Cardiac atrium fibroblast (primary cell): ENCODE results near the gene GPANK1. TPM values are rescaled to one million over a fixed set of nuclear protein-coding genes. Genes with fewer than 3 reads are reported as not detected.

Experiments
- total RNA-seq: library from RNA; depleted of rRNA; stranded (reverse); fragments of >200 nt; gene quantifications from 2 replicates; pipeline ENCODE4 v1.2.3, GENCODE V29; 2015

GPANK1 gene
- total RNA-seq, result 23.2 and 28.5 TPM in 2 replicates

DNA sequence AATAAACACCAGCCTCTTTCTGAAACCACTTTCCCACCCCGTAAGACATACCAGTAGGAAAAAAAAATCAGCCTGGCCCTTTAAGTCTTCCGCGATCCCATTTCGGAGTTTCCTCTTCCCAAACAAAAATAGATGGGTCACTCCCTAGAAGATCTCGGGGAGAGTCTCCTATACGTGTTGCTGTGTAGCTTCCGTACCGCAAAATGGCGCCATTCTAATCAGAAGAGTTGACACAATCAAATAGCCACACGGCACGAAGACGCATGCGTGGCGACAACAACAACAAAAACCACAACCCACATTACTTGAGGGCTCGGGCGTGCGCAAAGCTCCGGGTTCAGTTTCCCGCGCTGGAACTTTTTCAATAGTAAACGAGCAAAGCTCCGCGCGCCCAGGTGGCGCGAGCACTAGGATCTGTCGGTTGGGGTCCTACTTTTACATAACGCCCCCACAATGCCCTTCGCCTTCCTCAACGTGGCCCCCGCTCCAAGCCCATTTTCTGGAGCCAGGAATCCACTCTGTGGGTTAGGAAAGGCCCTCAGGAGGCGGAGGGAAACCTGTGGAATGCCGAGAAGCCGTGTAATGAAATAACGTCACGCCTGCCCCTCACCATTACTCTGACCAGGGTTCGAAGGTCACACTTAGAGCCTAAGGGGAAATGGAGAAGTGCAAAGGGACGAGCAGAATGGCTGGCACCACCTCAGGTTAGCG is at the start of gene GPANK1:
Gene GPANK1, minus strand, starts transcription at position 208 of the 711 bp plus-strand sequence. CDS start 519 bp downstream, outside the sequence.

DNA sequence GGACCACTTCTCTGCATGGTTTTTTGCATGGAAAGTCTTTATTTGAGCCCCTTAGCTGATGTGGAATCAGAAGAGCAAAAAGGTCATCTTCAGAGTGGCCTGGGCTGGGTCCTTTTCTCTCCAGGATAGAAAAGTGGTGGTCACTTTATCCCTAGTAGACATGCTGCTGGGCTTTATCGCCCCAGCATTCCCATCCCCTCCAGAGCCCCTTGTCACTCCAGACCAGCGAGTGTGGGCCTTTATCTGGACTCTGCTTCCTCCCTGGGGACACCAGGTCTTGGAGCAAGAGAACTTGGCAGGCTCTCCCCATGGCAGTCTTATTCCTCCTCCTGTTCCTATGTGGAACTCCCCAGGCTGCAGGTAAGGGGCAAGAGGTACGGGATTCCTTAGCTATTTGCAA is 41.8 kb upstream of the GPANK1 start, which contains the start of gene LY6G6F:
Gene LY6G6F, plus strand, starts transcription at position 268 of the 400 bp plus-strand sequence. Its CDS starts 41 bp downstream, at position 309.

DNA sequence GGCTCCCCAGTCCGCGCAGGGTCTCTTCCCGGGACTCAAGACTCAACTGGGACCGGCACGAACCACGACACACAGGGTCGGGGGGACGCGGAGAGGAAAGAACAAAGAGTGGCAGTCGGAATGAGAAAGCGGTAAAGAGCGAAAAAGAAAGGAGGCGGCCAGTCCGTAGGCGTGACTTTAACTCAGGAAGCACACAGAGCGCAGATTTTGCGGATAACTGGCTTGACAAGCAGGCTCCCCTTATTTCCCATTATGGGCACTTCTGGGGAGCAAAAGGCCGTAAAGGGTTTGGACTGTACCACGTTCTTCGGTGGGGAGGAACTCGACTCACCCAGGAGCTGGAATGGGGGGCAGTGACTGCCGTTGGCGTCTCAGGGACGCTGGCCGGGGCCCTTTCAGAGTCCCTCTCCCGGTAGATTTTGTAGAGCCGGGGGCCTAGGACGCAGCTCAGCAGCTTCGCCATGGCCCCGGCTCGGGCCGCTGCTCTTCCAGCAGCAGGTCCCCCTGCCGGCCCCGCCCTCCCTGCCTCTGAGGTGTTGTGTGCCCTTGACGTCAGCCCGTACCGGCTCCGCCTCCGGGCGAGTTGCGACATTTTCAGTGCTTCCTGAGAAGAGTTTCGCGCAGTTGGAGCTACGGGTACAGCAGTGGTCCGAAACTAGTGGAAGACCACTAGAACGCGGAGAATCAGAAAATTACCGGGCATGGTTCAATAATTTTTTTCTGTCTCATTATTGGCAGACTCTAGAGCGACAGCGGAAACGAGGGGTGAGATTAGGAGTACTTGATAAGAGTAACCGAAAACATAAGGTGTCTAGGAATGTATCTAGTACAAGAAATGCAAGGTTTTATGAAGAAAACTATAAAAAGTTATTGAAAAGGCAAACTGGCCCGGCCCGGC is 38.3 kb upstream of the GPANK1 start, which contains the start of gene ABHD16A:
Gene ABHD16A, minus strand, starts transcription at position 506 of the 898 bp plus-strand sequence. Its CDS starts 43 bp downstream, at position 463.

DNA sequence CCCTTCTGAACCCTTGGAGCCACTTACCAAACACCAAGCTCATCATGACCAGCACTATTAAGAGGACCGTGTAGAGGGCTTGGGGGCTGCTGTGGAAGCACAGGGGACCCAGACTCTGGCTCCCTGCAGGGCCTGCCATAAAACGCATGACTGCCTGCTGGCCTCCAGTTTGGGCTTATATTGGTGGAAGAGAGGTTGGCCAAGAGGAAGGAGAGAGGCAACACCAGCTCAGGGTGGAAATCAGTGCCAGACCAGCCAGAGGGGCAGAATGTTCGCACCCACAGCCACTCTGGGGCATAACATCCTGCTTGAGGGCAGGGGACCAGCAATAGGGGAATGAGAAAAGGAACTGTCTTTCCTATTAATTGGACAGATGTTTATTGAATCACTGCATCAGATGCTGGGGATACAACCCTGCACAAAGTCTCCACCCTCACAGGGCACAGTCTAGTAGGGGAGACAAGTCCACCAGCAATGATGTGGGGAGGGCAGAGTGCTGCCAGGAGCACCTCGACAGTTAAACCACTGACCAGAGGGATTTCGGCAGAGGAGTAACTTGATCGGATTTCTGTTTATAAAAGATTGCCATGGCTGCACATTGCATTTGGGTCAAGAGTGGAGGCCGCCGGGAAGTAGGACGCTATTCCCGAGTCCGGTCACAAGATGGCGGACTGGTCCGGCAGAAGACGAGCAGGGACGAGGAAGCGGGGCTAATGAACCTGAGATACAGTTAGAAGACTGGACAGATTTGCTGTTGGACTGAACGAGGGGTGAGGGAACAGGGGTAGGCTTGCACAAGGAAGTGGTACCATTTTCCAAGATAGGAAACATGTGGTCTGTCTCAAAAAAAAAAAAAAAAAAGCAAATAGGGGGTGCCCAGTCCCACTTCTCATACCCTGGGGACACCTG is 15.7 kb upstream of the GPANK1 start, which contains the start of gene LY6G5C:
Gene LY6G5C, minus strand, starts transcription at position 842 of the 909 bp plus-strand sequence. Its CDS starts 694 bp downstream, at position 148.

DNA sequence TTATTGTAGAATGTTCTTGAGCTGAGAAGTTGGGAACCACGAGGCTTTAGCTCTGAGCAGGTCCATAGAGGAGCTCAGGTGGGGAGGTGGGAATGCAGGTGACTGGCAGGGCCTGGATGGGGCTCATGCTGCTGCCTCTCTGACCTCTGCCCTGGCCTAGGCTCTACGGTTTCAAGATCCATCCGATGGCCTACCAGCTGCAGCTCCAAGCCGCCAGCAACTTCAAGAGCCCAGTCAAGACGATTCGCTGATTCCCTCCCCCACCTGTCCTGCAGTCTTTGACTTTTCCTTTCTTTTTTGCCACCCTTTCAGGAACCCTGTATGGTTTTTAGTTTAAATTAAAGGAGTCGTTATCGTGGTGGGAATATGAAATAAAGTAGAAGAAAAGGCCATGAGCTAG is 4.9 kb upstream of the GPANK1 start, which contains the start of gene LY6G5B:
Gene LY6G5B, plus strand, starts transcription at position 301 of the 400 bp plus-strand sequence. CDS start 975 bp downstream, outside the sequence.

DNA sequence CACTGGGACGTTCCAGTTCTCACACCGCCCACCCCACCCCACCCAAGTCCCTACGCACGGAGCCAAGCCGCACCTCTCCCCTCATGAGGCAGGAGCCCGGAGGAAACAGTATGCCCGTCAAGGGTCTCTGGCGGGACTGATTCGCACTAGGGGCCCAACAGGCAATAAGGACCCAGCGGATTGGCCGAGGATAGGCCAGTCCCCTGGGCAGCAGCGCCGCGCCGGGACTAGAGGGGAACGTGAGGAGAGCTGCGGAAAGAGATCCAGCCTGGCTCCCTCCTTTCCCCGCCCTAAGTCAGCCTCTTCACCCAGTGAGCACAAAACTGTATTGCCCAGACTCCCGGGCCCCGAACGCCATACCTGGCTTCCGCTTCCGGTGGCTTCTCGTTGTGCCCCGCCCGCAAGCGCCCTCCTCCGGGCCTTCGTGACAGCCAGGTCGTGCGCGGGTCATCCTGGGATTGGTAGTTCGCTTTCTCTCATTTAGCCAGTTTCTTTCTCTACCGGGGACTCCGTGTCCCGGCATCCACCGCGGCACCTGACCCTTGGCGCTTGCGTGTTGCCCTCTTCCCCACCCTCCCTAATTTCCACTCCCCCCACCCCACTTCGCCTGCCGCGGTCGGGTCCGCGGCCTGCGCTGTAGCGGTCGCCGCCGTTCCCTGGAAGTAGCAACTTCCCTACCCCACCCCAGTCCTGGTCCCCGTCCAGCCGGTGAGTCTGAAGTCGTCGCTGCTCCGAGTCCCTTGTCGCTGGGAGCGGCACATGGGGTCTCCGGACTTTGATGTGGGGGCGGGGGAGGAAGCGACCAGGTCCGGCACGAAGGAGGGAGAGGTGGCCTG is 922 bp upstream of the GPANK1 start, which contains the start of gene CSNK2B:
Gene CSNK2B, plus strand, starts transcription at position 580 of the 836 bp plus-strand sequence. CDS start 752 bp downstream, outside the sequence.

DNA sequence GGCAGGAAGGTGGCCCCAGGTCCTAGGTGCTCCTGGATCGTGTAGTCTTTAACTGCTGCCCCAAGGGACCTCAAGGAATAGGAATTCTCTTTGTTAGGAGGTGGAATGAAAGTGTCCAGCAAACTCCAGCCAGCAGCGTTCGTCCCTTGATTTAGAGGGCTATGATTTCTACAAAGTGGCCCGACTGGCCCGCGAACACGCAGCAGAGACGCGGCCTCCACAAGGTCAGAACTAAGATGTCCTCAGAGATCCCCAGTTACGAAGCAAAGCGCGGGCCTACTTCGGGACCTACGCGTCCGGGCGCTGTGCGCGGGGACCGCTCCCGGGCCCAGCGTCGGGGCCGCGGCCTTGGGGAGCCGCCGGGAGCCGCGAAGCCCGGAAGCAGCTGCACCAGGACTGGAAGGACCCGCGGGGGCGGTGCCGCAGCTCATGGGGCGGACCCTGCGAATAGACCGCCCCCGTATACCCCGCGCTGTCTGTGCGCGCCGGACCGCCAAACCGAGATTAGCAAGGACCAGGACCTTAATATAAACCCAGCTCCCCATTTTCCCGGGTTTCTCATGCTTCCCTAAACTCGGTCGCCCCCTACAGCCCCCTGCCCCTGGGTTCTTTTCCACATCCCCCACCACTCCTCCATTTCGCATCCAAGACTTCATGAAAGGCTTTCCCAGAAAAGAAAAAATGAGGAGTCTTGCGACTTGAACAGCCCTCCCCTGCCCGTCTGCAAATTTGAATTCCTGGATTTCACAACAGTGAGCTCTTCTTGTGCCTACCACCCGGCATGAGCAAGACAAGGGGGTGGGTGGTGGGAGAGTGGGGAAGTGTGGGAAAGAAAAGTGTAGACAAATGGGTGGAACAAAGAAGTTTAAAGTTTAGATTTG is 4.2 kb downstream of the GPANK1 start, which contains the start of gene C6orf47:
Gene C6orf47, minus strand, starts transcription at position 398 of the 881 bp plus-strand sequence. CDS start 831 bp downstream, outside the sequence.

DNA sequence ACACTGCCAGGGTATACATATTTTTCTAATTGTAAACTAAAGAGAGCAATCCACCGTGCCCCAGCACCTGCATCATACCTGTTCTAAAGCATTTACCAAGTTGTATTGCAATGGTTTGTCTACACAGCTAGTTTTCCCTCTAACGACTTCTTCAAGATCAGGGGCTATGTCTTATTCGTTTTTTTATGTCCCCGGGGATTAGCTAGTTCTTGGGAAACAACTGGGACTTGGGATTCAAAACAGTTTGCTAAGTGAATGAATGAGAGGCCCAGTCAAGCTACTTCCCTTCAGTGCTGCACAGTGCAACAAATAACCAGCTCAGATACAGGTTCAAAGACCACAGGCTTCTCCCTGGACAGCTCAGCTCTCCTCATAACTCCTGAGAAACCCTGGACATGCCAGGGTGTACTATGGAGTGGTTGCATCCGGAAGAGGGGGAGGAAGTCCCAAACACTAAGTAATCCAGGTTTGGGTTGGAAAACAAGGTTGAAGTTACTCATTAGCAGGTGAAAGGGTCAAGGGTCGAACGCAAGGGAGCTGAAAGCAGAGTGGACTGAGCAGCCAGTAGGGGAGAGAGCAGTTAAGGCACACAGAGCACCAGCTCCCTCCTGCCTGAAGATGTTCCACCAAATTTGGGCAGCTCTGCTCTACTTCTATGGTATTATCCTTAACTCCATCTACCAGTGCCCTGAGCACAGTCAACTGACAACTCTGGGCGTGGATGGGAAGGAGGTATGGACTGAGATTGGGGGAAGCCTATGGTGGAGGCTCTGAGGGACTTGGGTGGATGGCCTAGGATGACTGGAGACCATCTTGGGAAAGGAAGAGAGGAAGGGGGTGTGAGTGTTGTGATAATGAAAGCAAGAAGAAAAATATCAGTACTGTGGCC is 9.2 kb downstream of the GPANK1 start, which contains the start of gene APOM:
Gene APOM, plus strand, starts transcription at position 546 of the 889 bp plus-strand sequence. Its CDS starts 73 bp downstream, at position 619.

DNA sequence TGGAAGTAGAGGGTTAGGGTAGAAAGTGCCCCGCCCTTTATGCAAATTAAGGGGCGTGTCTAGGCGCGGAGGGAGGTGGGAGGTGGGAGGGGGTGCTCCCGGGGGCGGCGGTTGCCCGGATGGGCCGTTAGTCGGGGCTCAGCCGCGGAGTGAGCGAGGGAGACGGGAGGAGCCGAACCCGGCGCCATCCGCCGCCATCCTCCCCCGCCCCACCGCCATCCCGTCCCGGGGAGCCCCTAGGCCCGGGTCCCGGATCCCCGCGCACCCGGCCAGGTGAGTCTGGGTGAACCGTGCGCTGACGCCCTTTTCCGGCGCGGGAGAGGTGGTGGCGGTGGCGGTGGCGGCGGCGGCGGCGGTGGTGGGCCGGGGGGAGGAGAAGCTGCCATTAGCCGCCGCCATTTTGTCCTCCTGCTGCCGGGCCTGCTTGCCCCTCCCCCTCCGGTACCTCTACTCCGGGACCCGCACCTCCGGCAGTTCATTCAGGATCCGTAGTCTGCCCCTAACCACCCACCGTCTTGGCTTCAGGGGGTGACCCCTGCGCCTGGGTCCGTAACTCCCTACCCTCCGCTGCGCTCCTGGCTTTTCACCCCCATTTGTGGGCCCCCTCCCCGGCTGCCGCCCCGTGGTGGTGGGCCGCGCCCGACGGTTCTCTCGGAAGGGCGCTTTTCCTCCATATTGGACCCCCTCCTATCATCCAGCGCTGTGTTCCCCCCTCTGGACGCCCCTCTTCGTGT is 44.0 kb downstream of the GPANK1 start, which contains the start of gene PRRC2A:
Gene PRRC2A, plus strand, starts transcription at position 130 of the 734 bp plus-strand sequence. CDS start 2,075 bp downstream, outside the sequence.

DNA sequence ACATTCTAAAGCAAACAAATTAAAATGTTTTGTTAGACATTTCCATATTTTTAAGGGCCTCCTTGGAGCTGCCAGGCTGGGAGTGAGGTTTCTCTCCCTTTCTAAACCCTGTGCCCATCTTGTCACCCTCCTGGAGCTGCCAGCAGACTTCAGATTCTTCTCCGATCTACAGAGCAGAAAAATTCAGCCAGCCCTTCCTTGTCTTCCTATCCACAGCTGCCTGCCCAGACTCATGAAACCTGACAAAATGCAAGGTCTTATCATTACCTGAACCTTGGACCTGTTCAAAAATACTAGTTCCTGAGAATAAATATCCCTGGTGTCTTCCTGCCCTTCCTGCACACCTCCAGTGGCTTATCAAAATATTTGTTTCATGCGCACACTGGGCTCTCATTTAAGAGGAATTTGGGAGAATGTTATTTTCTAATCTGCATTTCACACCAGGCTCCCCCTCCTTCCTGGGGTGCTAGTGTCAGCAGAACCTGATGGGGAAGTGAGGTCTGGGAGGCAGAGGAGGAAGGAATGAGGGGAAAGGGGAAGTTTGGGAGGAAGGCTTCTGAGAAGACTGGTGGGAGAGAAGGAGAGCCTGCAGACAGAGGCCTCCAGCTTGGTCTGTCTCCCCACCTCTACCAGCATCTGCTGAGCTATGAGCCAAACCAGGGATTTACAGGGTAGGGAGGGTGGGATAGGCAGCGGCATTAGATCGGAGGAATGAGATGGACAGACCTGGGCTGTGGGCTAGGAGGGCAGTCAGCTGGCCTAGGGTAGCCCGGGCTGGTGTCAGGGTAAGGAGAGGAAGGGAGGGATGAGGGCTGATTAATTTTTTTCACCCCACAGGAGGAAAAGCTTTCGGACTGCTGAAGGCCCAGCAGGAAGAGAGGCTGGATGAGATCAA is 49.9 kb downstream of the GPANK1 start, which contains the start of gene AIF1:
Gene AIF1, plus strand, starts transcription at position 551 of the 895 bp plus-strand sequence. Its CDS starts 96 bp downstream, at position 647.

Other genes starting within 250 kb of the GPANK1 start
- gene MICB, start 166.9 kb downstream of the GPANK1 start, total RNA-seq, result 7.2 and 7.9 TPM in 2 replicates
- not detected in 2 replicates for gene MCCD1, start 136.0 kb downstream of the GPANK1 start, total RNA-seq
- gene DDX39B, start 123.0 kb downstream of the GPANK1 start, total RNA-seq, result 272 and 278 TPM in 2 replicates
- 1.3 TPM in 2 replicates for gene ATP6V1G2, start 118.4 kb downstream of the GPANK1 start, total RNA-seq
- gene NFKBIL1, start 117.4 kb downstream of the GPANK1 start, total RNA-seq, result 16.5 and 24.9 TPM in 2 replicates
- gene LTA, start 92.7 kb downstream of the GPANK1 start, total RNA-seq, result not detected in 2 replicates
- gene TNF, start 89.4 kb downstream of the GPANK1 start, total RNA-seq, result 0.16 and 0.54 TPM in 2 replicates
- gene LTB, start 82.6 kb downstream of the GPANK1 start, total RNA-seq, result not detected in 2 replicates
- gene LST1, start 78.7 kb downstream of the GPANK1 start, total RNA-seq, result 1.8 TPM in 1 of 2 replicates, not detected in the other
- gene NCR3, start 72.0 kb downstream of the GPANK1 start, total RNA-seq, result not detected in 2 replicates
- not detected in 2 replicates for gene AIF1, start 49.8 kb downstream of the GPANK1 start, total RNA-seq
- 59.4 and 74.7 TPM in 2 replicates for gene PRRC2A, start 44.3 kb downstream of the GPANK1 start, total RNA-seq
- gene BAG6, start 12.3 kb downstream of the GPANK1 start, total RNA-seq, result 200 and 228 TPM in 2 replicates
- gene APOM, start 9.1 kb downstream of the GPANK1 start, total RNA-seq, result 7.6 TPM in 1 of 2 replicates, not detected in the other
- gene C6orf47, start 4.2 kb downstream of the GPANK1 start, total RNA-seq, result 15.3 and 19.9 TPM in 2 replicates
- 218 and 219 TPM in 2 replicates for gene CSNK2B, start 1.1 kb upstream of the GPANK1 start, total RNA-seq
- gene LY6G5B, start 5.0 kb upstream of the GPANK1 start, total RNA-seq, result 1.1 and 1.5 TPM in 2 replicates
- not detected in 2 replicates for gene LY6G5C, start 16.1 kb upstream of the GPANK1 start, total RNA-seq
- gene ABHD16A, start 38.3 kb upstream of the GPANK1 start, total RNA-seq, result 28.3 and 28.8 TPM in 2 replicates
- not detected in 2 replicates for gene LY6G6F, start 41.9 kb upstream of the GPANK1 start, total RNA-seq
- not detected in 2 replicates for gene LY6G6D, start 50.4 kb upstream of the GPANK1 start, total RNA-seq
- not detected in 2 replicates for gene LY6G6C, start 56.7 kb upstream of the GPANK1 start, total RNA-seq
- not detected in 2 replicates for gene MPIG6B, start 58.4 kb upstream of the GPANK1 start, total RNA-seq
- gene DDAH2, start 64.3 kb upstream of the GPANK1 start, total RNA-seq, result 32.1 and 53.8 TPM in 2 replicates
- 478 and 525 TPM in 2 replicates for gene CLIC1, start 71.5 kb upstream of the GPANK1 start, total RNA-seq
- gene MSH5, start 75.0 kb upstream of the GPANK1 start, total RNA-seq, result 2.1 and 4.3 TPM in 2 replicates
- gene SAPCD1, start 97.7 kb upstream of the GPANK1 start, total RNA-seq, result 0.54 TPM in 1 of 2 replicates, not detected in the other
- gene VWA7, start 112.3 kb upstream of the GPANK1 start, total RNA-seq, result under 0.01 TPM in 1 of 2 replicates, not detected in the other
- gene VARS1, start 130.8 kb upstream of the GPANK1 start, total RNA-seq, result 40.1 and 59.8 TPM in 2 replicates
- gene LSM2, start 142.0 kb upstream of the GPANK1 start, total RNA-seq, result 20.9 and 37.3 TPM in 2 replicates
- gene HSPA1L, start 150.3 kb upstream of the GPANK1 start, total RNA-seq, result 0.49 TPM in 1 of 2 replicates, not detected in the other
- 59.8 and 77.6 TPM in 2 replicates for gene HSPA1A, start 150.5 kb upstream of the GPANK1 start, total RNA-seq
- 61.4 and 72.9 TPM in 2 replicates for gene HSPA1B, start 162.7 kb upstream of the GPANK1 start, total RNA-seq
- gene NEU1, start 197.8 kb upstream of the GPANK1 start, total RNA-seq, result 37.5 and 55.9 TPM in 2 replicates
- gene SLC44A4, start 214.0 kb upstream of the GPANK1 start, total RNA-seq, result not detected in 2 replicates
- gene EHMT2, start 232.7 kb upstream of the GPANK1 start, total RNA-seq, result 26.0 and 35.0 TPM in 2 replicates
- 1.8 and 2.1 TPM in 2 replicates for gene ZBTB12, start 237.1 kb upstream of the GPANK1 start, total RNA-seq